WERI-Rb-1 (cell line): ENCODE data around the gene VTA1.
"Not testable (repeated sequence)": the region's sequence is repeated elsewhere in the genome, so short reads cannot be mapped to it uniquely, and the experiment has no call there.

Experiments used
- DNase-seq: peaks from one replicate; pipeline ENCODE4 v3.0.0-alpha.2; 2020
- H3K27ac ChIP-seq: fragments of 250-450 bp; sonication (Bioruptor Pico); 2 replicates; pipeline ENCODE4 v1.5.1; 2020; ENCODE audit warnings: mild to moderate bottlenecking, moderate library complexity
- H3K27me3 ChIP-seq: fragments of 250-450 bp; sonication (Bioruptor Pico); 2 replicates; pipeline ENCODE4 v1.5.1; 2021; ENCODE audit warnings: mild to moderate bottlenecking, low read depth, moderate library complexity; ENCODE audit not compliant: insufficient read depth, severe bottlenecking
- H3K36me3 ChIP-seq: fragments of 250-450 bp; sonication (Bioruptor Pico); 2 replicates; pipeline ENCODE4 v1.5.1; 2020; ENCODE audit warnings: mild to moderate bottlenecking, moderate library complexity
- H3K4me3 ChIP-seq: 2 replicates; pipeline ENCODE4 v1.5.1; 2011; ENCODE audit warnings: low read depth, mild to moderate bottlenecking, control low read depth, low read length
- H3K9me3 ChIP-seq: fragments of 250-450 bp; sonication (Bioruptor Pico); 2 replicates; pipeline ENCODE4 v1.5.1; 2021; ENCODE audit warnings: mild to moderate bottlenecking, moderate library complexity; ENCODE audit not compliant: severe bottlenecking
- CTCF ChIP-seq: IDR thresholded peaks from 2 replicates; pipeline ENCODE4 v1.5.1; 2011; ENCODE audit warnings: low read depth, mild to moderate bottlenecking, control low read depth, inconsistent platforms, low read length

Gene VTA1

GRCh38 chr6:142152746-142153145 lies 5.7 kb downstream of the VTA1 start:
- DNase-seq: no peak
- H3K27ac ChIP-seq: no peak overlapping the region
- peaks cover 5% of the 10 kb centered on the region for H3K36me3 ChIP-seq
- no peak for TF ChIP-seq CTCF
- no peak overlapping the region for H3K4me3 ChIP-seq
- no peaks in the 10 kb centered on the region for H3K27me3 ChIP-seq
- H3K9me3 ChIP-seq: no peaks in the 10 kb centered on the region

- no peak overlapping the region for H3K4me3 ChIP-seq
- H3K27me3 ChIP-seq: no peaks in the 10 kb centered on the region
- no peak for DNase-seq
- no peak overlapping the region for H3K27ac ChIP-seq
- H3K9me3 ChIP-seq: no peaks in the 10 kb centered on the region
- no peak for TF ChIP-seq CTCF
- peaks cover 5% of the 10 kb centered on the region for H3K36me3 ChIP-seq
These were observed 6.1 kb downstream of the VTA1 start for GRCh38 chr6:142153196-142153595.

GRCh38 chr6:142154336-142154735 lies 7.3 kb downstream of the VTA1 start:
- DNase-seq: no peak
- Histone ChIP-seq H3K27me3 (no peaks in the 10 kb centered on the region), H3K9me3 (no peaks in the 10 kb centered on the region), H3K27ac (no peak overlapping the region), H3K4me3 (no peak overlapping the region), H3K36me3 (no peaks in the 10 kb centered on the region; the same call in 1 of the 2 replicates)
- TF ChIP-seq CTCF: no peak

GRCh38 chr6:142155091-142155490 lies 8.0 kb downstream of the VTA1 start:
- Histone ChIP-seq H3K27ac (no peak overlapping the region), H3K36me3 (no peaks in the 10 kb centered on the region; the same call in 1 of the 2 replicates), H3K27me3 (no peaks in the 10 kb centered on the region), H3K9me3 (no peaks in the 10 kb centered on the region), H3K4me3 (no peak overlapping the region)
- no peak for TF ChIP-seq CTCF
- DNase-seq: no peak

GRCh38 chr6:142155895-142156757 lies 9.1 kb downstream of the VTA1 start:
- Histone ChIP-seq H3K9me3 (no peaks in the 10 kb centered on the region), H3K4me3 (no peak overlapping the region), H3K27ac (no peak overlapping the region), H3K36me3 (no peaks in the 10 kb centered on the region), H3K27me3 (no peaks in the 10 kb centered on the region)
- no peak for TF ChIP-seq CTCF
- DNase-seq: no peak

GRCh38 chr6:142156758-142157068 lies 9.7 kb downstream of the VTA1 start:
- not testable (repeated sequence) for H3K9me3 ChIP-seq, H3K4me3 ChIP-seq, H3K36me3 ChIP-seq, DNase-seq, H3K27me3 ChIP-seq, H3K27ac ChIP-seq
